CD4-positive, alpha-beta T cell treated with Interleukin-4 for 4 hours (primary cell): ENCODE data around the gene CNOT4.

ENCODE experiments used
- DNase-seq: peaks from one replicate; pipeline ENCODE4 v3.0.0-alpha.2; 2020

The CNOT4 gene

DNA sequence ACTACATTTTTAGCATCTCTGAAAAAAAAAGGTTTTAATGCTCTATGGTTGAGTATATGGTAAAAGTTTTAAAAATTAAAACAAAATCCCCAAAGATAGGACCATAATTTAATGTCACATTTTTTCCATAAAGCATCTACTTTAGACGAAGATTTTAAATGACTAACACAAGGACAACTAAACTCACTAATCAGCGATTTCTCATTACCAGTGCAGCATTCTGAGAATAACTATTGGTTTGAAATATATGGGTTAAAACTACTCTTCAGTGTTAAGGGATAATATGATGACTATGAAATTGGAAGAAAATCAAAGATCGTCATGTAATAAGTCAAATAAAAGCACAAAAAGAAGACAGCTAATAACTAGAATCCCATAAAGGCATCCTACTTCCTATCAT lies 118.4 kb downstream of the CNOT4 start:
- DNase-seq = no peak

DNA sequence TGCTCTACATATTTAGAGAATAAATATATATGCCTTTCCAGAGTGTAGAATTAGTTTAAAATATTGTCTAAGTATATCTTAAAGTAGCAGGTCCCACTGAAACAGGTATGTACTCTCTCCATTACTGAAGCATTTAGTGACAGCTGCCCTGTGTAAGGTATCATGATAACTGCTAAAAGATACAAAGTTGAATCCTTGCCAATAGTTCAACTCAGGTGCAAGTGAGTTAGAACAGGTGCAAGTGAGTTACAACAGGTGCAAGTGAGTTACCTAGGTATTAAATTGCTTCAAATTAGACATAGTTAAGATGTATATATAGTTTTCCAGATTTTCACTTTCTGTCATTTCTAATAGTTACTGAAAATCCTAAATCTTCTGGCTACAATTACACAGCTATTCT lies 119.1 kb downstream of the CNOT4 start:
- no peak for DNase-seq

DNA sequence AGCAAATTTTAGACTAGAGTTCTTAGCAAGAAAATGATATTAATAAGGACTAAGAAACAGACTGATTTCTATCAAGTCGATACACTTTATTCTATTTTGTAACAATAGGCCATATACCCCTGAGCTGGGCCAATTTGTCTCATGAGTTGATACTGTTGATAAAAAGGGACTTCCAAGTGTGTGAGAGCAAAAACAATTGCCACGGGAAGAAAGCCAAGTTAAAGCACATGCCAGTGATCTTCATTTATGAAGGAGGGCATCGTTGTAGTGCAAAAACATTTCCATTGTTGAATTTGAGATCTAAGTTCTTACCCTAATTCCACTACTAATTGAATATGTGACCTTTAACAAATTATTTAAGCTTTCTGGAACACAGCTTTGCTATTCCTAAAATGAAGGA lies 119.9 kb downstream of the CNOT4 start:
- DNase-seq = no peak

DNA sequence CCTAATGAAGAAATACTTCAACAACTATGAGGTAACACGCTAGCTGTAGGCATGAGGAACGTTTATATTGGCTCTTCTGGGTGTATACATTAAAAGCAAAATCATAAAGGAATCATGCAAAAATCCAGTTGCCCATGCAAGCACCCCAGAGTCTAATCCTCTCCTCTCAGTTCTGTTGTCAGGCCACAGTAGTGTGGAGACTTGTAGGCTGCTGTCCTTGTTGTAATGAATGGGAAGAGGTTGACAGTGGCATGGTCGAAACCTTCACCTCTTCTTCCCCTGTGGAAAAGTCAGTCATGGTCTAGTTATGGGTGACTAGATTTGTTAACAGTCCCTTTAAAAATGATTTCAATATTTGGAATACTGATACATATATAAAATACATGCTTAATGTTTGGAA lies 121.3 kb downstream of the CNOT4 start:
- no peak for DNase-seq

DNA sequence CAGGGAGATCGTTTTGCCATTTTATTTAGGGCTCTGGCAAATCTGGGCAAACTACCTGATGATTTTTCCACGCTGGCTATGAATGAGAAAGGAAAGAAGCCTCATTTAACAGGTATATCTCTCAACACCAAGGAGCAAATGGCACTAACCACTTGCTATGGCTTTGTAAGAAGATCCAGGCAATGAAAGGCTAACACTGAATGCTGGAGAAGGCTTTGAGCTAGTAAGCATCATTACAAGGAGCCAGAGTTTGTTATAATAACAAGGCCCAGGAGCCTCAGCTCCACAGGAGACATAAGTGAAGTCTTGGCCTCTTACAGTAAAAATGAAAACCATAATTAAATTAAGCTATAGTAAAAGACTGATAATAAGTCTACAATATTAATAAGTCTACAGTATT lies 123.1 kb downstream of the CNOT4 start:
- DNase-seq = no peak

DNA sequence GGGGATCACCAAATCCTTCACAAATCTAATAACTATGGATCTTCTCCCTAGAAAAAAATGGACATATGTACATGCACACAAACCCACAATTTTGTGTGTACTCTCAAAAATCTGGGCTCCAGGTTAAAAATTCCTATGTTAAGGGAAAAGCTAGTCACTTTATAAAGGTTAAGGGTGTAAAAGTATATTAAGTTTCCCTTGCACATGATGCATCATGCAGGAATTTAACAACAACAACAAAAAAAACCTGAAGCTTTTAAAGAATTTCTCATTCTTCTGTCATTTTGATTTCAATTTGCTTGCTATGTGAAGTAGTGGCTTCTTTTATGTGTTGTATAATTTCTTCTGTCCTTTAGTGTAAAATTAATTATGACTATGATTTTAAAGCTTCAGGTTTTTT lies 123.7 kb downstream of the CNOT4 start:
- no peak for DNase-seq

DNA sequence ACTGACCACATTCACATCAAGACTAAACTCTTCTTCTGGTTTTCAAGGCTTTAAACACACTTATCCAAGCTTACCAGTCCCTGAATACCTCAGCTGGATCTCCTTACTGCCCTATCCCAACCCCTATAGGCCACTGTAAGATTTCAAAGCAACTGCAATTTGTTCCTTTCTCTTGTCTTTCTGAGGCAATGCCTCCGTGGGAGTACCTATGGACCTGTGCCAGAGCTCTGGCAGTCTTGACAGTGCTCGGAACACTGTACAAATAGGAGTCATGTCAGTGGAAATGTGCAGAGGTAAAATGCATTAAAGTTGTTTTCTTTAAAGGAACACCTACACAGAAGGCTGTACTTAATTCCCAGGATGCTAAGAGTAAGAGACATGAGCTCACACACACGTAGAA lies 124.7 kb downstream of the CNOT4 start:
- DNase-seq = no peak

DNA sequence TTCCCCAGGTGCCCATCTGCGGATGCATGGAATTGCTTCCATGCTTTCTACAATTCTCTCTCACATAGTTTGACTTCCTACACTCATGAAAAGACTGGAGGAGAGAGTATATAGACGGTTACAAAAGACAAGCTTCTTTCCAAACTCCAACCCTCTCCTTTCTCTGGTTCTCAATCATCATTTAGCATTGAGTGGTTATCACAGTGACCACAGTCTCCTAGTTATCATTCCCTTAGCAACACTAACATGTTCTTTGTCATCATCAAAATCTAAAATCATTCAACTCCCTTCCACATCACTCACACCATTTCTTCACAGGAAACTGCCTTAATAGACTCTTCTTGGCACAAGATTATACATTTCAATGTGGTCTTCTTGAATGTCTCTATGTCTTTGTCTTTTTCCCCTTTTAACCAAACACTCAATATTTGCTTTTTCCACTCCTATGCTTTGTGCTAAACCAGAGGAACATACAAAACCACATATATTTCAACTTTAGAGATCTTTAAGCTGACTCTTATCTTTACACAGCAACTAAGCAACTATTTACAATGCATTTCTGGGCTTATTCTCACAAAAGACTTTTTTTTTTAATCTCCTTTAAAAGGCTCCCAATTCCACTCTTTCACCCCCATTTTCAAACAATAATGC lies 126.3 kb downstream of the CNOT4 start:
- no peak for DNase-seq

DNA sequence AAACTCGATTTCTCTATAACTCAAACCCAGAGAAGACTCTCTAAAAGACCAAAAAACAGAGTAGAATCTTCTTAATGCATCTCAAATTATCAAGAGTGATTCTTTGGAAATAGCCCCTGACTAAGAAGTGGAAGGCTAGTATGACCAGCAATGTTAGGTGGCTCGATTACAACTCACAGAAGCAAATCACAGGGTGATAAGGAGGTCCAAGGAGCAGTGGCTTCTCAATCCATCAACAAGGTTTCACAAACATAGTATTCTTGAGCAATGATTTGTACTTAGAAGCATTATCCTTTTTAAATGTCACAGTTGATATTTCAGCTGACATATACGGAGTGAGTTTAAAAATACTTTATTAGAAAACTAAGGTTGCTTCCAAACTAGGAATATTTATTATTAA lies 127.7 kb downstream of the CNOT4 start:
- DNase-seq = no peak

DNA sequence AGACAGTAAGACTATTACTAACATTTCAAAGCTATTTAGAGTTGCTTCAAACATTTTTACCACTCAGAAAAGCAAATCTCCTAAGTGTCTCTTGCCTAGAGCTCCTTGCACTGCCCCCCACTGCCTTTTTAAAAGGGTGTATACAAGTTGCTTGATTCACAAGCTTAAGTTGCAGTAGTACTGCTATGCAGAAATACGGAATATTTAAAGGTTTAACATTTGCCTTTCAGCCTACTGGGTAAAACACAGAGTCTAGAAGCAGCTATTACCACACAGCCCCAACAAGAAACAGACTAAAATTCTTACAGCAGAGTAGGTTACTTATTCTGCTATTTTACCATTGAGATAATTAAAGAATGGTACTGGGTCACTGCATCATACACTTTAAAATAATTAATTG lies 128.5 kb downstream of the CNOT4 start:
- DNase-seq = no peak

DNA sequence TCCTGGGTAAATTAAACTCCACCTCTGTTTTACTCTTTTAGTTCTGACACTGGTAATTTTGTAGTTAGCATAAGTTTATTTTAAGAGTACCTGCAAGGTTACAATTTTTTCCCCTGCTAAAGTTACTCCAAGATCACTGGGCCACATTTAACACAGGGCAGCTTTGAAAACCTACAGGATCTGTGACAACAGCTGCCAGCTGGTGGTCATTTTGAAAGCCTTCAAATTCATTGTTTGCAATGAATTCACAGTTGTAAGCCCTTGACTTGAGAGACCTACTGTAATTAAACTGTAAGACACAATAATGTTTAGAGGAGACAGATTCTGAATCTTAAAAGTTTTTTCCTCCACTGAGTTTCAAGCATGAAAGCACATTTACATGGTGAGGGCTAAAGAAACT lies 129.6 kb downstream of the CNOT4 start:
- DNase-seq = no peak

DNA sequence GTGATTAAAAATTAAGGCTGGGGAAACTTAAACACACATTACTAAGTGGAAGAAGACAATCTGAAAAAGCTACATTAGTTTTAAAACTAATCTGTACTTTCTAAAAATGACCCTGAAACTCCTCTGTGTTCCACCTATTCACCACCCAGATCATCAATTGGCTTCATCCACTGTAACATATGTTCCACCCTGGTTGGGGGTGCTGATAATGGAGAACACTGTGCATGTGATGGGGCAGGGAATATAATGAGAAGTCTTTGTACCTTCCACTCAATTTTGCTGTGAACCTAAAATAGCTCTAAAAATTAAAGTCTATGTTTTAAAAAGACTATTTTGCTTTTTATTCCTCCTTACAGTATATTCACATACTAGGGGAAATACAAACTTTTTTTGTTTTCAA lies 132.7 kb downstream of the CNOT4 start:
- DNase-seq = no peak

DNA sequence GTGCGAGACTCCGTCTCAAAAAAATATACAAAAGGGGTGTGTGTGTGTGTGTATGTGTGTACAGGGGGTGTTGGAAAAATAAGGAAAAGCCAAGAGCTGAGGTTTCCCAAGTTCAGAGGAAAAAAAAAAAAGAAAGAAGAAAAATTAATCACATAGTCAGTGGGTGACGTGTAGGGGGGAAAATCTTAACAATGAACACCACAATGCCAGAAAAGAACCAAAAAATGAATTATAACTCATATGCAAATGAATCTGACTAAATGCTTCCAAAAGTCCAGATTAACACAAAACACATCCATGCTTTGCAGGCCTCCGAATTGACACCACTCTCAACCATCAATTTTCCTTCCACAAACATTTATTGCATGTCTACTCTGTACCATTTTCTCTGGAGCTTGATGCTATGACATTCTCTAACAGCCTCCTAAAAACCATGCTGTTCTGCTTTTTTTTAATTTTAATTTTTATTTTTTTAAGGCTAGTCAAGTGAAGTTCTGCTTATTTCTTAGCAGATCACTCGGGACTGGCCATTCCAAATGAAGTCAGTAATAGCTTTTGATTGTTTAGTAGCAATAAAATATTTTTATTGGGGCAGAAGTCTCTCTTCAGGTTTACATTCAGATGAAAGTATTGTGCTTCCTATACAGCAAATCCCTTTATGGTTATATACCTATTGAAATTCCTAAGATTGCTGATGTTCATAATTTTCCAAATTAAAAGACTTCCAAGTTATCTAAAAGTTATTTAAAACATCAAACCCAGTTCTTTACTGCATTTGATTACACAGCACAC lies 133.8 kb downstream of the CNOT4 start:
- DNase-seq = no peak

DNA sequence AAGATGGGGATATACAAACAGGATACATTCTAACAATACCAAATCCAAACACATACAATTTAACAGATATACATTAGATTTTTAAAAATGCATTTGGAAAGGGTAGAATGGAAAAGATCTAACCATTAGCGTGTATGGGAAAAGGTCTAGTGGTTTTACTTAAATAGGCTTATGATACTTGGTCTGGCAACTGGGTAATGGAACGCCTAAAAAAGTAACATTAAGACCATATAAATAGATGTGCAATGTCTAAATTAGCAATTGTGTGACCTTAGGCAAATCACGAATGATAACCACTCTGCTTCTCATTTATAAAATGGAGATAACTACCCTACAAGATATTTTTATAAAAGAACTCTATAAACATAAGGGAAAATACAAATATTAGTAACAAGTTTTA lies 135.2 kb downstream of the CNOT4 start:
- DNase-seq = no peak

DNA sequence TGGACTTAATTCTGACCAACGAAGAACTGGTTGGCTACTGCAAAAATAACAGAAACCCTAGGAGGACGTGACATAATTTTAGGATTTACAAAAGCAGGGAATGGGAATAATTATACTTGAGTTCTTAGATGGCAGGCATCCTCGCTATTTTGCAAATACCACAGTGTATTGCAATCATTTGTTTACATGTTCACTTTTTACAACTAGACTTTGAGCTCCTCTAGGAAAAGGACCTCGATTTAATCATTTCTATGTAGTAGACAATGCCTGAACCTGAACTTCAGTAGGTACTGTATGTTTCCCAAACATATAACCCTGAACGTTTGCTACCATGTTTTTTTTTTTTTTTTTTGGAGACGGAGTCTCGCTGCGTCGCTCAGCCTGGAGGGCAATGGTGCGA lies 137.7 kb downstream of the CNOT4 start:
- DNase-seq = no peak

DNA sequence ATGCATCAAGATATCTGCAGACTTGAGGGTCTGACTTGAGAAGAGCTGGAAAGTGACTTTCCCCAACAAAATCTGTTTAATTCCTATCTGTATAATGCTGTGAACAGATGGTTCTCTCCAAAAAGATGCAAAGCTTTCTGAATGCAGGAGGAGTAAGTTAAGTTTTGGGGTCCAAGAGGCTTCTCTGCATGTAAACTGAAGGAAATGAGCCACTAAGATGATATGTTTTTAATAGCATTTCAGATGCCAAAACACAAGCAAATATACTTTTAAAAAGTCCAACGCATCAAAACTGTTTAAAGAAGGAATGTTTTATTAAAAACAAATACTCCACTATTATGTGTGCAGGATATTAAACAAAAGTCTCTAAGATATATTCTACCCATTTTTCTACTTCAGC lies 139.2 kb downstream of the CNOT4 start:
- no peak for DNase-seq

DNA sequence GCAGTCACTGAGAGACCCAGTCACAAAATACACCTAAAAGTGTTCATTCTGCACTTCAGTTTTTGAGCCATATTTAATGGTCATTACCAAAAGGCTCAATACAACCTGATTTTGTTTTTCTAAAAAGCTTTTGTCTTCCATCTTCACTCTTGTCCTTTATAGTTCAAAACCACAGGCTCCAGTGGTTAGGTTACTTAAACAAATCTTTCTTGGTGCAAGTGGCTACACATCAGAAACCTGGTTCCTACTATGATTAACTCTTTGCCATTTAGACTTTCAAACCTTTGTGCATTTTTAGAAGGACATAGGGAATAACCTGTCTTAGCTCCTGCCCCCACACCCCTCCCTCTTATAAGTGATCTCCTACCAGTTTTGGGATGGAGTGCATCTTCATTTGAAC lies 140.5 kb downstream of the CNOT4 start:
- DNase-seq = no peak

DNA sequence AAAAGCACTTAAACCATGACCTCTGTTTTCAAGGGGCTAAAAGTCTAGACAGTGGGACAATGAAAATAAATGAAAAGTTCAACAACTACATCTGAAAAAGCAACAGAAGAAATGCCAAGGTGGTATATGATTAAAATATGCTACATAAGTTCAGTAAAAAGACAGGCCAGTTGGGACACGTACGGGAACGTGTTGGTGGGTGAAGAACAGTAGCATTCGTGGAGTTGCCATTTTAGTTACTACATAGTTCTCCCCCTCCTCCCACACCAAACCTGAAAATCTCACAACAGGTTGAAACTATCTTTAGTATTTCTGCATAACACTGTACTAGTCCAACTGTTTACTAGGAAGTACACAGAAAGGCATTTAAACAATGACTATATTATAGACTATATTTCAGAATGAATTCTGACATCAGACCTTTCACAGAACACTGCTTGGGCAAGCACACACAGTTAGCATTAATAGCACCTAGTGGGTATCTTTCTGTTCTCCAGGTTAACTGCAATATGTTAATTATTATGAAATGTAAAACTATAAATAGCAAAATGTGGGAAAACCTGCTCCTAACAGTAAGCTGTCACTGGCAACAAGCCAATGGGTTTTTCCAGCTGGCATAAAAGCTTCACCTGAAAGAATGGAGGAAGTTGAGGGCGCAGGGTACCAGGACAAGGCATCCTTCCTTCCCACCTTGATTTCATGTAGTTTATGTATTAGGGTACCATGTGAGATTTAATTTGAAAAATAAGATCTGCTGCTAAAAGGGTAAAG lies 141.3 kb downstream of the CNOT4 start:
- no peak for DNase-seq

DNA sequence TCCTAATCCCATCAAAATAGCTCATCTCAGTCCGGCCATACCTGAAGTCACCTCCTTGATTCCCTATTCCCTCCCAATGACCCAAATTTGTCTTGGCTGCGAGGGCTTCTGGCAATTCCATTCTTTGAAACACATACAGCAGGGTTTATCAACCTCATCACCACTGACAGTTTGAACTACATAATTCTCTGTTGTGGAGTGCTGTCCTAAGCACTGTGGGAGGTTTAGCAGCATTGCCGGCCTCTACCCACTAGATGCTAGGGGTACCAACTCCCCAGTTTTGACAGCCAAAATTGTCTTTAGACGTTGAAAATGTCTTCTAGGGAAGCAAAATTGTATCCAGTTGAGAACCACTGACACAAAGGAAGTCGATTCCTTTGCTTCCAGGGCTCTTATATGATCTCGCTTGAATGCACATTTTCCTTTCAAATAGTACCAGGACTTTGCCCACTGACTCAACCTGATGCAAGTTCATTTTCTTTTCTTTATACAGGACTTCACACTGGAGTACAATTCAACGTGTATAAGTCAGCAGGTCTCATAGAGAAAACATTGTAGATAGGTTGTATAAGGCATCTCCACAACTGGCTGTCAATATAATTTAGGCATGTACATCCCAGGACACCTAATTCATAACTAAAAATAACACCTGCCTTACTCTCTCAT lies 142.9 kb downstream of the CNOT4 start:
- DNase-seq = no peak

DNA sequence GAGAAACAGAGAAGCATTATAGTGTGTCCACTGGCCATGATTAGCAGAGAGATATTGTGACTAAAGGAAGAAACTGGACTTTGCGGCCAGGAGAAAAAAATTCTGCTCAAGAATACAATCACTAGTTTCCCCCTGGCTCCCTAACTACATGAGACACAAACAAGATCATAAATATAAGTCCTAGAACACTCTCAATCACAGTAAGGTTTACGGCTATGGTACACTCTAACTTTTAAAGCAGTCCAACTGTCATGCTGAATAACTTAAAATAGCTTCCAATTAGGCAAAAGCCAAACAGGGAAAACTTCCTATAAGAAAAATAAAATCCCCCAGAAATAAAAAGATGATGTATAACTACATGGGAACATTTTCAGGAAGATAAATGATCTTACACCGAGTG lies 144.2 kb downstream of the CNOT4 start:
- no peak for DNase-seq

DNA sequence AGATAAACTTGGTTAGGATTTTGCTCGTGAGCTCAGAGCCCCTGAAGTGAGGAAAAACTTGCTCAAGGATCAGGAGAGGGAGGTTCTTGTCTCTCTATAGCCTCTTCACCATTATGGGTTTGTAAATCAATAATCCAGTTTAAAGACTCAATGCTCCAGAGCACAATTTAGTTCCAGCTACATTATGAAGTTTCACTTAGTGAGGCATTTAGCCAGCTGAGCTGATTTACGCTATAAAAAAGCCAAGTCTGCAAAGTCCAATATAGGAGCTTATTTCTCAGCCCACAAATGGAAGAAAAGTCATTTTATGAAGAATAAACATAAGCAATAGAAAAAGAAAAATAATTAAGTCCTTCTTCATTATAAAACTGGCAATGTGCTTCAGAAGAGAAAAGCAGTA lies 145.7 kb downstream of the CNOT4 start:
- DNase-seq = no peak

DNA sequence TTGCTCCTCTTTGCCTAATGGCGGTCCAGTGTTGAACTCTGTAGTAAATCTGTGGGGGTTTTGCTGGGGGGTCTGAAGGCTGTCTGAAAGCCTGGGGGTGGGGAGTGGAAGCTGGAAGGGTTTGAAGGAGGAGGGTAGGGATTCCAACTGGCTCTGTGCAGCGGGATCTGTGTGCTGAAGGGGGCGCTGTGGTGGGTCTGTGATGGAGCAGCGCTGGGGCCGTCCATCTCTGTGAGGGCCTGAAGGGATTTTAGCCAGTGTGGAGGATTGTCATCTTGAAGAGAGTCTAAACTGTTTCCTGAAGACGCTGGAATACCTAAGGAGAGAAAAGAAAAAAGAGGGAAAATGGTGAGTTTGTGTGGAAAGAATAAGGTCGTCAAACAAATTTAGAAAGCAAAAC lies 147.0 kb downstream of the CNOT4 start:
- DNase-seq = no peak

DNA sequence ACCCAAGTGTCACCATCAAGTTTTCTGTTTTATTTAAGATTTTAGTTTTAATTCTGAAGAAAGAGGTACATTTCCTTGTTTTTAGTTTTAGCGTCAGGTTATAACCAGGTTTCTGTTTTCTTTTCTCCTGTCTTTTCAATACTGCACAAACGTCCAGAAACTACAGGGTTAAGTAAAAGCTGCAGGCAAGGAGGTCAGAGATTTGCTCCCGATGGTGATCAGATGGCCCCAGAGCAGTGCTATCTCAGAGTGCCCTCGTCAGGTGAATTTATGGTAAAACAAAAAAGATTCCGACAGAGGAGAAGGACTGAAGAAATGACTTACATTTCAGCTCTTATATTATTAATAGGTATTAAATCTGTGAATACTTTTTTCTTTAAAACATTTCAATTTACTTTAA lies 148.1 kb downstream of the CNOT4 start:
- DNase-seq = no peak

DNA sequence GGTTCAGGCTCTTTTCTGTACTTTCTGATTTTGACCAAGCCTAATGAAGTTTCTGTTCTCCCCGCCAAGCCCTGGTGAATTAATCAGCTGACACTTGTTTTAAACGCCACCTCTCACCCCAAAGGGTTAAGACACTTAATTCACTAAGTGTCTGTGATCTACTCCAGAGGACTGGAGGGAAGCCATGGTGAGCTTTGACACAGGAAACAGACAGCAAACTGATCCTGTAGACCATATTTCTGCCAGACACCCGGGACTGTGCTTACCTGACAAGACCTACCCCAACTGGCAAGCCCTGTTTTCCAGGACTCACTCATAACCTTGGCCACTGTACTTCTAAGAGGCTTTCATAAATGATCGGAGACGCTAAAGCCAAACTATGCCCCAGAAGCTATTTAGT lies 150.3 kb downstream of the CNOT4 start:
- no peak for DNase-seq
